Measurements from ENCODE around the gene PRAMEF5.
"Not testable (repeated sequence)": the region's sequence is repeated elsewhere in the genome, so short reads cannot be mapped to it uniquely, and the experiment has no call there.

The PRAMEF5 gene

DNA sequence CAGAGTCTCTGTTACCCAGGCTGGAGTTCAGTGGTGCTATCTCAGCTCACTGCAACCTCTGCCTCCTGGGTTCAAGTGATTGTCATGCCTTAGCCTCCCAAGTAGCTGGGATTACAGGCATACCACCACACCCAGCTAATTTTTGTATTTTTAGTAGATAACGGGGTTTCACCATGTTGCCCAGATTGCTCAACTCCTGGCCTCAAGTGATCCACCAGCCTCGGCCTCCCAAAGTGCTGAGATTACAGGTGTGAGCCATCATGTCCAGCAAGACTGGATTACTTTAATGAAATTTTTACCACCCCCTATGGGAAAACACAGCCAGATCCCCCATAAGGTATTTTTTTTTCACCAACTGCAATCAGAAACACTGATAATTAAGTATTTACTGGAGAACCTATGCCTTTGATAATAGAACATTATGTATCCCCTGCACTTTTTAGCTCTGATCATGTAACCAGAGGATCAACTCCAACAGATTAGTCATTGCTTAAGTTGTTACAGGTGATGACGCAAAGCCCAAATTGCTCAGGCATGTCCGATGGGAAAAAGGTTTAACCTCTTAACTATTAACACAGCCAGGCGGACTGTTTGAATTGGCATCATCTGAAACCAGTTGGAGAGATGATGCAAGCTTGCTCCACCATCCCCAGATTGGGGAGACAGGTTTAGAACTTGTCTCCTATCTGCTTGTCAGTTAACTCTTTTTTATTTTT lies 43.4 kb downstream of the PRAMEF5 start:
- not testable (repeated sequence) for DNase-seq (ENCODE audit: extremely low read depth, insufficient read length); H3K36me3 ChIP-seq (ENCODE audit: control insufficient read depth, insufficient read depth, low read length); H3K27me3 ChIP-seq (replicated peaks; ENCODE audit: control insufficient read depth, insufficient read depth, low read length); H3K4me3 ChIP-seq (replicated peaks; ENCODE audit: low read depth, low read length)

DNA sequence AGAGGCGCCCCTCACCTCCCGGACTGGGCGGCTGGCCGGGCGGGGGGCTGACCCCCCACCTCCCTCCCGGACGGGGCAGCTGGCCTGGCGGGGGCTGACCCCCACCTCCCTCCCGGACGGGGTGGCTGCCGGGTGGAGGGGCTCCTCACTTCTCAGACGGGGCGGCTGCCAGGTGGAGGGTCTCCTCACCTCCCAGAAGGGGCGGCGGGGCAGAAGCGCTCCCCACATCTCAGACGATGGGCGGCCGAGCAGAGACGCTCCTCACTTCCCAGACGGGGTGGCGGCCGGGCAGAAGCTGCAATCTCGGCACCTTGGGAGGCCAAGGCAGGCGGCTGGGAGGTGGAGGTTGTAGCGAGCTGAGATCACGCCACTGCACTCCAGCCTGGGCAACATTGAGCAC lies 44.7 kb downstream of the PRAMEF5 start:
- not testable (repeated sequence) for DNase-seq (ENCODE audit: extremely low read depth, insufficient read length); H3K36me3 ChIP-seq (ENCODE audit: control insufficient read depth, insufficient read depth, low read length); H3K27me3 ChIP-seq (replicated peaks; ENCODE audit: control insufficient read depth, insufficient read depth, low read length); H3K4me3 ChIP-seq (replicated peaks; ENCODE audit: low read depth, low read length)

DNA sequence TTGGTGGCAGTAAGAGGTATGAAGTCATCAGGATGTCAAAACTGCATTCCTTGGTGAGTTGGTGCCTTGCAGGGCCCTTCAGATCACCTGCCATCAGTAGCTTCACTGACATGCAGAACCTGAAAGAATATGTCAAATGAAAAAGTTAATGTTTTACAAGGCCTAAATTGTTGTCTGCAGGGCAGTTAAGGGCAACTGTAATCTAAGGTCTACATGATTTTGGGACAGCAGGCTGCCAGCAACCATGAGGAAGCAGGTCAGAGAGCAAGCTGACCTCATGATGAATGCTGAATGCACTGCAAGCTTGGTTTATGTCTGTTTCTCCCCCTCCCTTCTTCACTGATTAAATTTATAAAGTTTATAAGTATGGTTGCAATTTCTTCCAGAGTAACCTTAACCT lies 48.2 kb downstream of the PRAMEF5 start:
- H3K27me3 ChIP-seq (replicated peaks; ENCODE audit: control insufficient read depth, insufficient read depth, low read length); H3K4me3 ChIP-seq (replicated peaks; ENCODE audit: low read depth, low read length); DNase-seq (ENCODE audit: extremely low read depth, insufficient read length); H3K36me3 ChIP-seq (ENCODE audit: control insufficient read depth, insufficient read depth, low read length): not testable (repeated sequence)

DNA sequence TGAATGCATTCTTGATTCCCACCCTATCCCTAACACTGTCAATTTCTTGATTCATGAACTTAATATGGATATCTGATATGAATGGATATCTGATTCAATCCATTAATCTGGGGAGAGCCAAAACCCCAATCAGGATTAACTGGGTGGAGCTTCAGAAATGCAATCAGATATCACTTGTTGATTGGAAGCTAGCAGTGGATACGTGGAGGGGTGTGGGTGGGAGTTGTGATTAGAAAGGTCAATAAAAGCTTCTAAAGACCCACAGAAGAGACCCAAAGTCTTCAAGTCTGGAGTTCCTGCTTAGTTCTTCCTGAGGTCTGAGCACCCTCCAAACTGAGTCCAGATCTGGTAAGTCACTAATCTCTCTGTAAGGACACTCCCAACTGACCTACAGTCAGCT lies 49.2 kb downstream of the PRAMEF5 start, which contains the start of gene PRAMEF33:
Gene PRAMEF33 (plus strand): TSS at position 301 of the 400 bp plus-strand sequence. CDS start 2,416 bp downstream, outside the sequence.
- not testable (repeated sequence) for H3K36me3 ChIP-seq (ENCODE audit: control insufficient read depth, insufficient read depth, low read length); DNase-seq (ENCODE audit: extremely low read depth, insufficient read length); H3K27me3 ChIP-seq (replicated peaks; ENCODE audit: control insufficient read depth, insufficient read depth, low read length); H3K4me3 ChIP-seq (replicated peaks; ENCODE audit: low read depth, low read length)

Measured in GM06990 (cell line).